Lower lobe of right lung (tissue), 2 donors: ENCODE measurements around the gene ZNF99. TPM values are rescaled to one million over a fixed set of nuclear protein-coding genes. Genes with fewer than 3 reads are reported as not detected.
"Not testable (repeated sequence)": the region's sequence is repeated elsewhere in the genome, so short reads cannot be mapped to it uniquely, and the experiment has no call there.

ENCODE experiments used
- ATAC-seq, 2 donors: fragments of 200-7000 bp; cut with Tn5 transposase; one replicate each; pipeline ENCODE4 v1.9.1; 2020 to 2022; ENCODE audit warnings: mild to moderate bottlenecking in 2 of 2, moderate library complexity in 2 of 2
- DNase-seq: peaks from one replicate; pipeline ENCODE4 v3.0.0-alpha.2; 2020
- H3K27ac ChIP-seq: fragments of 200-600 bp; one replicate; pipeline ENCODE4 v1.8.0; 2022
- H3K27me3 ChIP-seq: fragments of 200-600 bp; one replicate; pipeline ENCODE4 v1.8.0; 2022; ENCODE audit warnings: low read depth
- H3K36me3 ChIP-seq: fragments of 200-600 bp; one replicate; pipeline ENCODE4 v1.8.0; 2022; ENCODE audit warnings: mild to moderate bottlenecking
- H3K4me1 ChIP-seq: fragments of 200-600 bp; one replicate; pipeline ENCODE4 v1.8.0; 2022
- H3K4me3 ChIP-seq: fragments of 200-600 bp; one replicate; pipeline ENCODE4 v1.8.0; 2022; ENCODE audit warnings: mild to moderate bottlenecking
- H3K9me3 ChIP-seq: fragments of 200-600 bp; one replicate; pipeline ENCODE4 v1.8.0; 2022
- CTCF ChIP-seq: fragments of 200-600 bp; IDR thresholded peaks from one replicate; pipeline ENCODE4 v1.8.0; 2022; ENCODE audit warnings: antibody characterized with exemption, mild to moderate bottlenecking
- intact Hi-C: fragments of 100-400 bp; cut with DNase I; formaldehyde crosslinking; loops from one replicate; pipeline ENCODE4 v1.11.0; 2022
- total RNA-seq: library from RNA; stranded (reverse); fragmentation: NEBNext Ultra II Directional; extraction: Animal tissue kit (Norgen Biotek cat#: 25700); gene quantifications from one replicate; pipeline ENCODE4 v1.2.1, GENCODE V29; 2021
- donor health status: DM: no; HTN: yes; CAD: no; lungs with severe emphysema.

Gene ZNF99
- total RNA-seq, 1 donor from 2014 or later = 0.06 TPM

DNA sequence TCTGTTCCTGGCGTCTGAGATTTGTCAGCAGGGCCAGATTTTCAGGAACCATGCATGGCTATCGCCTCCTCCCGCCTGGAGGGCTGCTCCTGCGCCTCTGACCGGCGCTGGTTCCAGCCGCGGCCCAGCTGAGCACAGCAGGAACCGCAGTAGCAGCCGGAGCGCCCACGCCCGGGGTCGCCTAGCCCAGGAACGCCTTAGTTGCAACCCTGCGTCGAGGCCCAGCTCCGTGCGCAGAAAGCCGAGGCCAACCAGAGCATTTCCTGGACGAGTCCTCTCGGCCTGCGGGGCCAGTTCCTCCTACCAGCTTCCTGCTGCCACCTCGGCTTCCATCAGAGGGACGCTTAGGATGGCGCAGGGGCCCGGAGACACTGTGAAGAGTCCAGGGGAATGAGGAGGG, 75.0 kb downstream of the ZNF99 start:
- H3K36me3 ChIP-seq = no peaks in the 10 kb centered on the region
- no peaks in the 10 kb centered on the region for H3K4me1 ChIP-seq
- H3K27me3 ChIP-seq = no peaks in the 10 kb centered on the region
- no peak overlapping the region for H3K27ac ChIP-seq
- H3K9me3 ChIP-seq = peaks cover 18% of the 10 kb centered on the region
- intact Hi-C loops = no loop called here
- no peak for TF ChIP-seq CTCF
- no peak for ATAC-seq
- H3K4me3 ChIP-seq = no peak overlapping the region
- no peak for DNase-seq

- H3K36me3 ChIP-seq, ATAC-seq, intact Hi-C loops, H3K27me3 ChIP-seq, DNase-seq, H3K27ac ChIP-seq, H3K4me3 ChIP-seq, H3K4me1 ChIP-seq: not testable (repeated sequence)
- peaks cover 31% of the 10 kb centered on the region for H3K9me3 ChIP-seq
Measured at GRCh38 chr19:22703096-22703495, 80.9 kb downstream of the ZNF99 start.

- intact Hi-C loops, H3K36me3 ChIP-seq, ATAC-seq, H3K4me1 ChIP-seq, DNase-seq, H3K27me3 ChIP-seq, H3K4me3 ChIP-seq, H3K27ac ChIP-seq: not testable (repeated sequence)
- peaks cover 31% of the 10 kb centered on the region for H3K9me3 ChIP-seq
Measured at GRCh38 chr19:22702661-22703060, 81.3 kb downstream of the ZNF99 start.

Other genes starting within 250 kb of the ZNF99 start
- 0.24 TPM for gene ZNF492, start 149.8 kb downstream of the ZNF99 start, total RNA-seq
- gene ZNF723, start 48.1 kb upstream of the ZNF99 start, total RNA-seq = not detected
- 0.74 TPM for gene ZNF728, start 219.0 kb upstream of the ZNF99 start, total RNA-seq